Heart left ventricle (tissue), 16 donors: ENCODE results near the gene PTPRN2. TPM values are rescaled to one million over a fixed set of nuclear protein-coding genes. Genes with fewer than 3 reads are reported as not detected.

Experiments
- ATAC-seq, 4 donors: fragments of 200-7000 bp; cut with Tn5 transposase; one replicate each; pipeline ENCODE4 v1.9.1; 2020 to 2022; ENCODE audit warnings: moderate library complexity in 4 of 4, mild to moderate bottlenecking in 3 of 4, moderate number of reproducible peaks in 1 of 4
- DNase-seq, 5 donors: peaks; one replicate each; pipeline ENCODE4 v3.0.0-alpha.2; 2020
- H3K27ac ChIP-seq, 12 donors: fragments of 200-600 bp; sonication (generic) in 4 of 12; one replicate each; pipeline versions ENCODE4 v1.5.0 to v1.8.0; 2016 to 2022; ENCODE audit warnings: mild to moderate bottlenecking in 2 of 12
- H3K27me3 ChIP-seq, 9 donors: fragments of 200-600 bp; sonication (generic) in 2 of 9; one replicate each; pipeline versions ENCODE4 v1.5.1 to v1.8.0; 2016 to 2022; ENCODE audit warnings: mild to moderate bottlenecking in 3 of 9
- H3K36me3 ChIP-seq, 9 donors: fragments of 200-600 bp; sonication (generic) in 2 of 9; one replicate each; pipeline versions ENCODE4 v1.5.0 to v1.8.0; 2018 to 2022; ENCODE audit warnings: mild to moderate bottlenecking in 2 of 9
- H3K4me1 ChIP-seq, 12 donors: fragments of 200-600 bp; sonication (generic) in 4 of 12; one replicate each; pipeline versions ENCODE4 v1.5.0 to v1.8.0; 2016 to 2022; ENCODE audit warnings: mild to moderate bottlenecking in 3 of 12
- H3K4me3 ChIP-seq, 12 donors: fragments of 200-600 bp; sonication (generic) in 4 of 12; one replicate each; pipeline versions ENCODE4 v1.5.0 to v1.8.0; 2017 to 2022; ENCODE audit warnings: mild to moderate bottlenecking in 9 of 12, moderate library complexity in 4 of 12
- H3K9me3 ChIP-seq, 12 donors: fragments of 200-600 bp; sonication (generic) in 4 of 12; one replicate each; pipeline versions ENCODE4 v1.5.0 to v1.8.0; 2016 to 2022; ENCODE audit warnings: mild to moderate bottlenecking in 1 of 12
- CTCF ChIP-seq, 12 donors: fragments of 200-600 bp; sonication (generic) in 4 of 12; IDR thresholded peaks; one replicate each; pipeline versions ENCODE4 v1.5.0 to v1.8.0; 2018 to 2022; ENCODE audit warnings: antibody characterized with exemption in 12 of 12, mild to moderate bottlenecking in 5 of 12
- POLR2A ChIP-seq, 2 donors: fragments of 450-650 bp; IDR thresholded peaks; one replicate each; pipeline ENCODE4 v1.6.1; 2017; ENCODE audit warnings: antibody characterized with exemption in 2 of 2, mild to moderate bottlenecking in 2 of 2, moderate library complexity in 2 of 2
- WGBS, 4 donors: extraction: QIAGEN DNeasy Blood & Tissue Kit in 2 of 4; methylation state at CpG; one replicate each; pipeline versions ENCODE4 v1.1.5 to v1.1.7; 2013 to 2018; 5-methylcytosine and 5-hydroxymethylcytosine counted together
- intact Hi-C, 10 donors: fragments of 100-400 bp; cut with DNase I; formaldehyde crosslinking; loops; one replicate each; pipeline versions ENCODE4 v1.11.1 to v1.14.2; 2022
- polyA plus RNA-seq, 2 donors: library from polyadenylated mRNA; stranded (reverse); fragments of 200-250 nt; gene quantifications; one replicate each; pipeline ENCODE4 v1.2.3, GENCODE V29; 2013
- total RNA-seq, 9 donors: library from RNA; depleted of rRNA in 2 of 9; stranded (reverse); fragments of >200 nt in 2 of 9; fragmentation: NEBNext Ultra II Directional in 3 of 9; extraction: Animal tissue kit (Norgen Biotek cat#: 25700) in 3 of 9; gene quantifications; one replicate each; pipeline versions ENCODE4 v1.1.0 to v1.2.4, GENCODE V29; 2016 to 2023
- donor health status: ischemic (EF 13 %, LVEDD 7.1; RV severe dilation, severe dysfunction).
- donor health status: healthy with polysubstance abuse.
- donor health status: DM: no; HTN: yes; CAD: no.
- donor health status: DM: no; HTN: no; CAD: no.
- donor health status: ischemic (EF 25% LVEDD 6.9; RV normal size, moderate dysfunction).
- donor health status: ischemic (EF 25% LVEDD 5.7; RV mildly dilated, moderate dysfunction).
- donor health status: healthy.
- donor health status: DM: yes; HTN: yes; CAD: no.
- donor health status: ischemic (EF 35%, LVEDD 5.7; RV mildly dilated, moderate dysfunction).
- donor health status: nonischemic (EF 11% LVEDD 7.7; RV severe dilation, severe dysfunction).
- donor health status: DM: yes; HTN: yes; CAD: no.
- donor health status: PGD.
- donor health status: ischemic (EF 29% LVEDD 5.4; RV normal size, mild dysfunction).
- donor health status: nonischemic (EF 23%, LVEDD 6.1; RV moderate dilation, normal function).

Gene PTPRN2
- total and polyA plus RNA-seq, 11 donors, result 0.61 to 2.3 (median 1.3) TPM

- WGBS, 4 donors, result 94 to 98% (median 96%) methylated on average over 17 to 18 of the region's 18 CpGs
- no peak for DNase-seq
- H3K9me3 ChIP-seq, result no peaks in the 10 kb centered on the region
- H3K27me3 ChIP-seq, result no peaks in the 10 kb centered on the region
- no peak for ATAC-seq
- no peak overlapping the region for H3K4me3 ChIP-seq
- TF ChIP-seq CTCF (IDR thresholded peaks at IDR 0.05) (no peak), POLR2A (IDR thresholded peaks at IDR 0.05) (no peak)
- H3K27ac ChIP-seq, result no peak overlapping the region
- no peaks in the 10 kb centered on the region for H3K4me1 ChIP-seq
- no peaks in the 10 kb centered on the region for H3K36me3 ChIP-seq
- intact Hi-C loops, result no loop called here
Observed at GRCh38 chr7:158606671-158607424, 19.2 kb upstream of the PTPRN2 start.

- intact Hi-C loops, result no loop called here
- no peak for ATAC-seq
- H3K27me3 ChIP-seq, result no peaks in the 10 kb centered on the region
Observed at GRCh38 chr7:158606129-158606528, 18.5 kb upstream of the PTPRN2 start.

DNA sequence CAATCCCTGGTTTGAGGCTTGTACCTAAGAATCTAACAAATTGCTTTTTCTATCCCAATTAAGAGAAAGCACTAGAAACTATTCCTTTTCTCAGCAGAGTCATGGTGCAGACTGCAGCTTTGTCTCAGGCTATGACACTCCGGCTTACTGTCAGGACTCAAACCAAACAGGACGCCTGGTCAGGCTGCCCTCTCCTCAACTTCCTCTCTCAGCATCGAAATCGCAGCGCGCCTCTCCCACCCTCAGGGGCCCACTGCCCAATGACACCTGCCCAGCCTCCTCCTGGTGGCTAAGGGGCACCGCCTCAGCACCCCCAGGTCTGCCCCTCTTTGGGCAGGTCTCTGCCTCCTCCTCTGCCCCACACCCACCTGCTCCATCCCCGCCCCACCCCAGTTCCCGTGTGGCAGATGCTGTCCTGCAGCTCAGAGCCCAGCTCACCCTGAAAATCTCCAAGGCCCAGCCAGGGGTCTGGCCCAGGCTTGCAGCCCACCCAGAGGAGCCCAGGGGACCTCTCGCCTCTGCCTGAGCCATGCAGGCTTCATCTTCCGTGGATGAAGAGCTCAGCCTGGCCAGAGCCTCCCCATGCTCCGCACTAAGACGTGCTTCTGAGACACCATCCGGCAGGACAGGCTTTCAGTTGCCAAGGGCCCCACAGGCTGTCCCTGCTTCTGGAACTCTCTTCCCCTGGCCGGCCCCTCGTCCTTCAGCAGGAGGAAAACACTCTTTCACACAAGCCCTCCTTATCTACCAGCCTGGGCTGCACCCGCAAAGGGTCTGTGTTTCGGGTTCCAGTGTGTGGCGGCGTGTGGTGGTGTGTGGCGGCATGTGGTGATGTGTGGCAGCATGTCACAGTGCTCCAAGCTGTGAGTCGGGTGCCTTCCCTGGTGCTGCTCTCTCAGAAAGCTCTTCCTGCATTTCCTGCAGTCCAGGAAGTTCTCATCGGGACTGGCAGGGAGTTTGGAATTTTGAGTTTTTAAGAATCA is 16.4 kb upstream of the PTPRN2 start:
- intact Hi-C loops, result no loop called here

More at GRCh38 chr7:158606129-158606528, 18.5 kb upstream of the PTPRN2 start:
- Histone ChIP-seq H3K27ac (no peak overlapping the region), H3K36me3 (no peaks in the 10 kb centered on the region), H3K4me1 (no peaks in the 10 kb centered on the region), H3K9me3 (no peaks in the 10 kb centered on the region), H3K4me3 (no peak overlapping the region)
- TF ChIP-seq POLR2A (IDR thresholded peaks at IDR 0.05), result no peak
- no peak for TF ChIP-seq CTCF (IDR thresholded peaks at IDR 0.05)
- DNase-seq, result no peak
- WGBS, 4 donors, result 72 to 80% (median 74%) methylated on average over 3 to 4 of the region's 4 CpGs

More for the DNA sequence above, 16.4 kb upstream of the PTPRN2 start:
- TF ChIP-seq CTCF (IDR thresholded peaks at IDR 0.05), result no peak
- no peak for DNase-seq
- Histone ChIP-seq H3K27ac (no peak overlapping the region), H3K27me3 (no peaks in the 10 kb centered on the region), H3K4me1 (no peaks in the 10 kb centered on the region), H3K36me3 (no peaks in the 10 kb centered on the region), H3K9me3 (no peaks in the 10 kb centered on the region), H3K4me3 (no peak overlapping the region)
- no peak for ATAC-seq
- 87 to 90% (median 88%) methylated on average over 21 to 23 of the region's 23 CpGs for WGBS, 4 donors
